ENCODE data around the gene TMEM120B. TPM values are rescaled to one million over a fixed set of nuclear protein-coding genes. Genes with fewer than 3 reads are reported as not detected.

TMEM120B gene
- total RNA-seq, 5 donors from 2014 or later (not counting 1 experiment from before 2014, with no cell fraction given): 7.9 to 11.1 (median 10.3) TPM

DNA sequence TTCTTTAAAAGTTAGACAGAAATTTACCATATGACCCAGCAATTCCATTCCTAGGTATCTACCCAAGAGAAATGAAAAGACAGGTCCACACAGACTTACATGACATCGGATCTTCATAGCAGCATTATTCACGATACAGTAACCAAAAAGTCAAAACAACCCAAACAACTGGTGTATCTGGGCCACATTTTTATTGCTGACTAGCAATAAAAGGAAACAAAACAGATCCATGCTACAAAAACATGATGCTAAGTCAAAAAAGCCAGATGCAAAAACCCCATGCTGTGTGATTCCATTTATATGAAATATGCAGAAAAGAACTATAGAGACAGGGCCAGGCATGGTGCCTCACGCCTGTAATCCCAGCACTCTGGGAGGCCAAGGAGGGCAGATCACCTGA is 12.9 kb downstream of the TMEM120B start:
- Mint-ChIP-seq H3K9me3 (no peaks in the 10 kb centered on the region), H3K4me3 (no peak overlapping the region), H3K36me3 (peaks cover 9% of the 10 kb centered on the region), H3K27me3 (no peaks in the 10 kb centered on the region), H3K4me1 (no peaks in the 10 kb centered on the region), H3K27ac (no peak overlapping the region)
- Histone ChIP-seq H3K4me1 (ENCODE audit: control insufficient read depth in 1 of 2, extremely low read depth in 1 of 2, insufficient read depth in 2 of 2, low read length in 2 of 2) (no peaks in the 10 kb centered on the region), H3K4me3 (ENCODE audit: control insufficient read depth in 1 of 2, extremely low read depth in 1 of 2, low read length in 1 of 2) (no peak overlapping the region), H3K36me3 (ENCODE audit: control insufficient read depth in 2 of 2, extremely low read depth in 1 of 2, insufficient read depth in 1 of 2, low read length in 1 of 2) (no peaks in the 10 kb centered on the region), H3K27me3 (replicated peaks in 1 of 2; ENCODE audit: control insufficient read depth in 2 of 2, extremely low read depth in 1 of 2, insufficient read depth in 2 of 2, low read length in 1 of 2) (no peaks in the 10 kb centered on the region), H3K27ac (ENCODE audit: low read length) (no peak overlapping the region), H3K9me3 (no peaks in the 10 kb centered on the region)
- DNase-seq: no peak
- ChIA-PET CTCF (interaction anchor here in 1 of 2 donors (0.6 kb wide), 1 partner anchor 146 kb away, joined by 3 read pairs; no protein-coding TSS in a partner anchor), POLR2A (no interaction called here)
- 100% methylated on average over 1 of the region's 3 CpGs for WGBS (ENCODE audit: insufficient coverage)
- ATAC-seq (replicated peaks in 1 of 4): no peak

DNA sequence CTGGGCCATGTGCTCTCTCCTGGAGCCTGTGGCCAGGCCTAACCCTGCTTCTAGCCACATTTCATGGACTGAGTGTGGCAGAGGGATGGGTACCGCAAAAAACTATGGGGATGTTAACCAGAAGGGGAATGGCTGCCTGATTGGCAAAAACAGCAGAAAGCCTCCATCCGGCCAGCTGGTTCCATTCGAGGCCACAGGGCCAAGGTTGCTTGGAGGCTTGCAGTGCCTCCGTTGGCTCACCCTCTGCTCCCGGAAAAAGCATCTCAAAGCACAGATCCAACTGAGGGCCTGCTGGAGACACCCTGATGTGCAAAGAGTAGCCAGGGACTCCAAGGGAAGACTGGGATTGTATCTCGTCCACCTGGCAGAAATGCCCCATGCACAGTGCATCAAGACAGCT is 16.5 kb downstream of the TMEM120B start:
- Mint-ChIP-seq H3K36me3 (peaks cover 9% of the 10 kb centered on the region), H3K9me3 (no peaks in the 10 kb centered on the region), H3K27me3 (no peaks in the 10 kb centered on the region), H3K27ac (no peak overlapping the region), H3K4me1 (no peaks in the 10 kb centered on the region), H3K4me3 (no peak overlapping the region)
- ChIA-PET POLR2A (no interaction called here), CTCF (no interaction called here)
- no peaks in the 10 kb centered on the region for H3K9me3 ChIP-seq
- no peak overlapping the region for H3K4me3 ChIP-seq (ENCODE audit: control insufficient read depth in 1 of 2, extremely low read depth in 1 of 2, low read length in 1 of 2)
- H3K27ac ChIP-seq (ENCODE audit: low read length): no peak overlapping the region
- H3K36me3 ChIP-seq (ENCODE audit: control insufficient read depth in 2 of 2, extremely low read depth in 1 of 2, insufficient read depth in 1 of 2, low read length in 1 of 2): no peaks in the 10 kb centered on the region
- no peaks in the 10 kb centered on the region for H3K4me1 ChIP-seq (ENCODE audit: control insufficient read depth in 1 of 2, extremely low read depth in 1 of 2, insufficient read depth in 2 of 2, low read length in 2 of 2)
- ATAC-seq (replicated peaks in 1 of 4): no peak
- WGBS (ENCODE audit: insufficient coverage): 84% methylated on average over 6 of the region's 6 CpGs
- no peak for DNase-seq
- no peaks in the 10 kb centered on the region for H3K27me3 ChIP-seq (replicated peaks in 1 of 2; ENCODE audit: control insufficient read depth in 2 of 2, extremely low read depth in 1 of 2, insufficient read depth in 2 of 2, low read length in 1 of 2)

DNA sequence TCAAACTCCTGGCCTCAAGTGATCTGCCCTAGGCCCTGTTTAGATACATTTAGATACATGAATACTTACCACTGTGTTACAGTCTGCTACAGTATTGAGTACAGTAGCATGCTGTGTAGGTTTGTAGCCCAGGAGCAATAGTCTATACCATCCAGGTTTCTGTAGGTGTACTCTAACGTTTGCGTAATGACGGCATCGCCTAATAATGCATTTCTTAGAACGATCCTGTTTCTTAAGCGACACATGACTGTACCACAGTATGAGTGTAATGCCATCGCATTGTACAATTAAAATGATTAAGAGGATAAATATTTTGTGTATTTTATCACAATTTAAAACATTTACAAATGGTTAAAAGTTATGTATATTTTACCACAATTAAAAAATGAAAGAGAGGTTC is 18.9 kb downstream of the TMEM120B start:
- no CpG with 5 or more reads among the region's 7 CpGs for WGBS (ENCODE audit: insufficient coverage)
- H3K9me3 Mint-ChIP-seq: no peaks in the 10 kb centered on the region
- ChIA-PET POLR2A (no interaction called here), CTCF (no interaction called here)
- no peak for ATAC-seq (replicated peaks in 1 of 4)
- no peak overlapping the region for H3K27ac Mint-ChIP-seq
- Histone ChIP-seq H3K4me1 (ENCODE audit: control insufficient read depth in 1 of 2, extremely low read depth in 1 of 2, insufficient read depth in 2 of 2, low read length in 2 of 2) (no peaks in the 10 kb centered on the region), H3K27me3 (replicated peaks in 1 of 2; ENCODE audit: control insufficient read depth in 2 of 2, extremely low read depth in 1 of 2, insufficient read depth in 2 of 2, low read length in 1 of 2) (no peaks in the 10 kb centered on the region), H3K36me3 (ENCODE audit: control insufficient read depth in 2 of 2, extremely low read depth in 1 of 2, insufficient read depth in 1 of 2, low read length in 1 of 2) (no peaks in the 10 kb centered on the region), H3K4me3 (ENCODE audit: control insufficient read depth in 1 of 2, extremely low read depth in 1 of 2, low read length in 1 of 2) (no peak overlapping the region), H3K27ac (ENCODE audit: low read length) (no peak overlapping the region), H3K9me3 (no peaks in the 10 kb centered on the region)
- H3K27me3 Mint-ChIP-seq: no peaks in the 10 kb centered on the region
- no peaks in the 10 kb centered on the region for H3K36me3 Mint-ChIP-seq
- no peak overlapping the region for H3K4me3 Mint-ChIP-seq
- no peaks in the 10 kb centered on the region for H3K4me1 Mint-ChIP-seq
- no peak for DNase-seq

DNA sequence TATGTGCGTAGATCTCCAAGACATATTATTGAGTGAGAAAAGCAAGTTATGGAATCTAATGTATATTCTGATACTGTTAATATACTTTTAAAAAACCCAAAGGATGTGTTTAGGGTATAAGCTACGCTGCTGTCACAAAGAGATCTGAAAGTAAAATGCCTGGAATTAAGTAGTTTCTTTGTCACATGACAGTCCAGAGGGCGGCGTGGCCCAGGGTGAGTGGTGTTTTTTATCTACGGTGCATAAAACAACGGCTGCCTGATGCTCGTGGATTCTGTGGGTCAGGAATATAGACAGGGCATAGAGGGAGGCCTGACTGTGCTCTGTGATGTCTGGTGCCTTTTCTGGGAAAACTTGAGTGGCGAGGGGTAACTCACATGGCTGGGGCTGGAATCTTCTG is 21.3 kb downstream of the TMEM120B start:
- Mint-ChIP-seq H3K9me3 (no peaks in the 10 kb centered on the region), H3K4me3 (no peak overlapping the region), H3K27ac (no peak overlapping the region), H3K36me3 (no peaks in the 10 kb centered on the region), H3K4me1 (no peaks in the 10 kb centered on the region), H3K27me3 (no peaks in the 10 kb centered on the region)
- no peak overlapping the region for H3K27ac ChIP-seq (ENCODE audit: low read length)
- CTCF ChIA-PET: no interaction called here
- DNase-seq (no peak), ATAC-seq (replicated peaks in 1 of 4) (no peak)
- no peak overlapping the region for H3K4me3 ChIP-seq (ENCODE audit: control insufficient read depth in 1 of 2, extremely low read depth in 1 of 2, low read length in 1 of 2)
- H3K9me3 ChIP-seq: no peaks in the 10 kb centered on the region
- no peaks in the 10 kb centered on the region for H3K36me3 ChIP-seq (ENCODE audit: control insufficient read depth in 2 of 2, extremely low read depth in 1 of 2, insufficient read depth in 1 of 2, low read length in 1 of 2)
- H3K4me1 ChIP-seq (ENCODE audit: control insufficient read depth in 1 of 2, extremely low read depth in 1 of 2, insufficient read depth in 2 of 2, low read length in 2 of 2): no peaks in the 10 kb centered on the region
- 100% methylated on average over 7 of the region's 8 CpGs for WGBS (ENCODE audit: insufficient coverage)
- POLR2A ChIA-PET: no interaction called here
- H3K27me3 ChIP-seq (replicated peaks in 1 of 2; ENCODE audit: control insufficient read depth in 2 of 2, extremely low read depth in 1 of 2, insufficient read depth in 2 of 2, low read length in 1 of 2): no peaks in the 10 kb centered on the region

DNA sequence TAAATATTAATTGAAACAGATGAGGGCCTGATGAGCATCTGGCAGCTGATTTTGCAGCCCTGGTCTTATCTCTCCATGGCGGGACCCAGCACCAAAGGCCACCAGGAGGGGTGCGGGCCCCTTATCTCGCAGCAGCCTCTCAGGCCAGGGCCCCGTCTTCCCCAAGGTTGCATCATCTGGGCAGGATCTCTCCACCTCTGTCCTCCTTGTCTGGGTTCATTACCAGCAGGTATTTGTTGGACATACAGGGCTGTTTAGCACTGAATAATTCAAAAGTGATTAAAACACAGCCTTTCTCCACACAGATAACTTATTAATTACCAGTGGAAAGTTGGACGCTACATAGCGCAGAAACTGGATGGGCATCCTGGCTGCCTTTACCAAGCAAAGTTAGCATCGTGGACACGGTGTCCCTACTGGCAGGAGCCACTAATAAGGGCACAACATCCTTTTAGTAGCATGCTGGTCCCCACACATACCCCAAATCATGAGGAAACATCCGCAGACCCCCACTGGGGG is 25.8 kb downstream of the TMEM120B start:
- Mint-ChIP-seq H3K4me3 (no peak overlapping the region), H3K27ac (no peak overlapping the region), H3K4me1 (no peaks in the 10 kb centered on the region), H3K27me3 (no peaks in the 10 kb centered on the region), H3K9me3 (no peaks in the 10 kb centered on the region), H3K36me3 (no peaks in the 10 kb centered on the region)
- Histone ChIP-seq H3K36me3 (ENCODE audit: control insufficient read depth in 2 of 2, extremely low read depth in 1 of 2, insufficient read depth in 1 of 2, low read length in 1 of 2) (no peaks in the 10 kb centered on the region), H3K27me3 (replicated peaks in 1 of 2; ENCODE audit: control insufficient read depth in 2 of 2, extremely low read depth in 1 of 2, insufficient read depth in 2 of 2, low read length in 1 of 2) (no peaks in the 10 kb centered on the region), H3K4me3 (ENCODE audit: control insufficient read depth in 1 of 2, extremely low read depth in 1 of 2, low read length in 1 of 2) (no peak overlapping the region), H3K27ac (ENCODE audit: low read length) (no peak overlapping the region), H3K9me3 (no peaks in the 10 kb centered on the region), H3K4me1 (ENCODE audit: control insufficient read depth in 1 of 2, extremely low read depth in 1 of 2, insufficient read depth in 2 of 2, low read length in 2 of 2) (no peaks in the 10 kb centered on the region)
- 89% methylated on average over 6 of the region's 9 CpGs for WGBS (ENCODE audit: insufficient coverage)
- CTCF ChIA-PET: interaction anchor here in 1 of 2 donors (0.7 kb wide), 1 partner anchor 424 kb away, joined by 4 read pairs; no protein-coding TSS in a partner anchor
- POLR2A ChIA-PET: no interaction called here
- no peak for ATAC-seq (replicated peaks in 1 of 4)
- DNase-seq: no peak

DNA sequence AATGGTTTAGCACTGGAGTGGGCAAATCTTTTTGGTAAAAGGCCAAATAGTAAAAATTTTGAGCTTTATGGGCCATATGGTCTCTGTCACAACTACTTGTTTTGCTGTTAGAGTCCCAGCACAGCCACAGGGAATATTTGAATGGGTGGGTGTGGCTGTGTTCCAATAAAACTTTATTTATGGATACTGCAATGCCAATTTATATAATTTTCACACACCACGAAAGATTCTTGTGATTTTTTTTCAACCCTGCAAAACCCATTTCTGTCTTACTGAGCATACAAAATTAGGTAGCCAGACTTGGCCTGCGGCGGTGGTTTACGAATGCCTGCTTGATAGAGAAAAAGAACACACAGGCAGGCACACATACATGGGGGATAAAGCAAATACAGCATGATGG is 28.3 kb downstream of the TMEM120B start:
- no peaks in the 10 kb centered on the region for H3K36me3 Mint-ChIP-seq
- H3K4me3 ChIP-seq (ENCODE audit: control insufficient read depth in 1 of 2, extremely low read depth in 1 of 2, low read length in 1 of 2): no peak overlapping the region
- H3K27ac Mint-ChIP-seq: no peak overlapping the region
- no peaks in the 10 kb centered on the region for H3K27me3 ChIP-seq (replicated peaks in 1 of 2; ENCODE audit: control insufficient read depth in 2 of 2, extremely low read depth in 1 of 2, insufficient read depth in 2 of 2, low read length in 1 of 2)
- H3K4me1 ChIP-seq (ENCODE audit: control insufficient read depth in 1 of 2, extremely low read depth in 1 of 2, insufficient read depth in 2 of 2, low read length in 2 of 2): no peaks in the 10 kb centered on the region
- DNase-seq (no peak), ATAC-seq (replicated peaks in 1 of 4) (no peak)
- ChIA-PET CTCF (interaction anchor here in 1 of 2 donors (1.4 kb wide), 1 partner anchor 28 kb away, joined by 3 read pairs; the partner anchor contains the start of gene TMEM120B), POLR2A (interaction anchor here in 1 of 2 donors (0.6 kb wide), 1 partner anchor 38 kb away, joined by 8 read pairs; no protein-coding TSS in a partner anchor)
- H3K9me3 ChIP-seq: no peaks in the 10 kb centered on the region
- H3K27ac ChIP-seq (ENCODE audit: low read length): no peak overlapping the region
- H3K4me3 Mint-ChIP-seq: no peak overlapping the region
- H3K36me3 ChIP-seq (ENCODE audit: control insufficient read depth in 2 of 2, extremely low read depth in 1 of 2, insufficient read depth in 1 of 2, low read length in 1 of 2): no peaks in the 10 kb centered on the region
- no peaks in the 10 kb centered on the region for H3K9me3 Mint-ChIP-seq
- H3K27me3 Mint-ChIP-seq: no peaks in the 10 kb centered on the region
- no peaks in the 10 kb centered on the region for H3K4me1 Mint-ChIP-seq
- WGBS (ENCODE audit: insufficient coverage): no CpG with 5 or more reads among the region's 4 CpGs

DNA sequence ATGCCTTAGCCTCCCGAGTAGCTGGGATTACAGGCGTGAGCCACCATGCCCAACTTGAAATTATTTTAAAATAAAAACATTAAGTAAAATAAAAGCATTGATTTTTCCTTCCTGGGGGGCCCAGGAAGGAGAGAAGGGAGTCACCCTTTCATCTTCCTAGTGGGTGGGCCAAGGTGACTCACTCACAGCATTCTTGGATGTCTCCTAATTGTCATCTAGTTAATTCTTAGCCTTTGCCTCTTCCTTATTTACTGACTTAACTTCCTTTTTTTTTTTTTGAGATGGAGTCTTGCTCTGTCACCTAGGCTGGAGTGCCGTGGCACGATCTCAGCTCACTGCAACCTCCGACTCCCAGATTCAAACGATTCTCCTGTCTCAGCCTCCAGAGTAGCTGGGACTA is 29.2 kb downstream of the TMEM120B start:
- H3K9me3 Mint-ChIP-seq: no peaks in the 10 kb centered on the region
- POLR2A ChIA-PET: interaction anchor here in 1 of 2 donors (0.6 kb wide), 1 partner anchor 231 kb away, joined by 6 read pairs; no protein-coding TSS in a partner anchor
- Histone ChIP-seq H3K36me3 (ENCODE audit: control insufficient read depth in 2 of 2, extremely low read depth in 1 of 2, insufficient read depth in 1 of 2, low read length in 1 of 2) (no peaks in the 10 kb centered on the region), H3K27ac (ENCODE audit: low read length) (no peak overlapping the region), H3K9me3 (no peaks in the 10 kb centered on the region), H3K27me3 (replicated peaks in 1 of 2; ENCODE audit: control insufficient read depth in 2 of 2, extremely low read depth in 1 of 2, insufficient read depth in 2 of 2, low read length in 1 of 2) (no peaks in the 10 kb centered on the region), H3K4me3 (ENCODE audit: control insufficient read depth in 1 of 2, extremely low read depth in 1 of 2, low read length in 1 of 2) (no peak overlapping the region), H3K4me1 (ENCODE audit: control insufficient read depth in 1 of 2, extremely low read depth in 1 of 2, insufficient read depth in 2 of 2, low read length in 2 of 2) (no peaks in the 10 kb centered on the region)
- ATAC-seq (replicated peaks in 1 of 4) (no peak), DNase-seq (no peak)
- H3K36me3 Mint-ChIP-seq: no peaks in the 10 kb centered on the region
- CTCF ChIA-PET: interaction anchor here in 1 of 2 donors (1.4 kb wide), 1 partner anchor 29 kb away, joined by 3 read pairs; the partner anchor contains the start of gene TMEM120B
- no peak overlapping the region for H3K27ac Mint-ChIP-seq
- H3K4me1 Mint-ChIP-seq: no peaks in the 10 kb centered on the region
- no peaks in the 10 kb centered on the region for H3K27me3 Mint-ChIP-seq
- no CpG with 5 or more reads among the region's 6 CpGs for WGBS (ENCODE audit: insufficient coverage)
- no peak overlapping the region for H3K4me3 Mint-ChIP-seq
